ENCODE results near the gene SIX1. TPM values are rescaled to one million over a fixed set of nuclear protein-coding genes. Genes with fewer than 3 reads are reported as not detected.

SIX1 gene
- total RNA-seq, 2 donors from 2014 or later = not detected

GRCh38 chr14:60628892-60629291 is 20.4 kb downstream of the SIX1 start:
- no peak for TF ChIP-seq CTCF (IDR thresholded peaks at IDR 0.05)
- Histone ChIP-seq H3K9me3 (no peaks in the 10 kb centered on the region), H3K36me3 (no peaks in the 10 kb centered on the region), H3K4me3 (no peak overlapping the region), H3K27ac (no peak overlapping the region), H3K4me1 (peaks cover 0 to 7% of the 10 kb centered on the region in 2 donors), H3K27me3 (no peaks in the 10 kb centered on the region)
- DNase-seq (ENCODE audit: low spot score) = no peak

GRCh38 chr14:60622917-60623257 is 26.4 kb downstream of the SIX1 start:
- Histone ChIP-seq H3K4me3 (no peak overlapping the region), H3K4me1 (peaks cover 0 to 7% of the 10 kb centered on the region in 2 donors), H3K27me3 (no peaks in the 10 kb centered on the region), H3K27ac (no peak overlapping the region), H3K36me3 (no peaks in the 10 kb centered on the region), H3K9me3 (no peaks in the 10 kb centered on the region)
- no peak for DNase-seq (ENCODE audit: low spot score)
- no peak for TF ChIP-seq CTCF (IDR thresholded peaks at IDR 0.05)

DNA sequence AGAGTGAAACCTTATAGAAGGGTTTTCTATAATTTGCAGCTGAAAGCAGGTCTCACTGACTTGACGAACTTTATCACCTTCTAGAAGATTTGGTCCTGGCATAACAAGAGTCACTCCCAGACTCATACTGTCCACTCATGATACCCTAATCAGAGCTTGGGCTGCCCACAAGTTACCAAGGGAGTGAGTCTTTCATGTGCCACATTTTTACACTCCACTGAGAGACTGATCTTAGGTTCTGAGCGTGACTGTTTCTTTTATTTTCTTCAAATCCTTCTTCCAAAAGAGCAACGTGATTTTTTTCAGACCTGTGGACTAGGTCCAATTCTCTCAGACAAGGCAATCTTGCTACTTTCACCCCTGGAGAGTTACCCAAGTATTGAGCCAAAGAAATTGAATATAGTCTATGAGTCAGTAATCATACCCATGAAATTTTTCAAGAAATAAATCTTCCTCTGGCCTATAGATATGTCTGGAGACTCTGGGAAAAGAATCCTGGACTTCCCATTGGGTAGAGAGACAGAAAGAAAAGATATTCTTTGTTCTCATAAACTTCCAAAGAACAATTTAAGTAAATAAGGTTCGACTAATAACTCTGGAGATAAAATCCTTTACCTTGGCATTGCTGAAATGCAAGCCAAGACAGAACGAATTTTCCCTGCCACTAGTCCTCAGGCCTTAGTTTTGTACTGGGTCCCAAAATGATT is 26.9 kb downstream of the SIX1 start:
- Histone ChIP-seq H3K36me3 (no peaks in the 10 kb centered on the region), H3K27ac (no peak overlapping the region), H3K9me3 (no peaks in the 10 kb centered on the region), H3K4me1 (peaks cover 0 to 7% of the 10 kb centered on the region in 2 donors), H3K27me3 (no peaks in the 10 kb centered on the region), H3K4me3 (no peak overlapping the region)
- no peak for DNase-seq (ENCODE audit: low spot score)
- no peak for TF ChIP-seq CTCF (IDR thresholded peaks at IDR 0.05)

DNA sequence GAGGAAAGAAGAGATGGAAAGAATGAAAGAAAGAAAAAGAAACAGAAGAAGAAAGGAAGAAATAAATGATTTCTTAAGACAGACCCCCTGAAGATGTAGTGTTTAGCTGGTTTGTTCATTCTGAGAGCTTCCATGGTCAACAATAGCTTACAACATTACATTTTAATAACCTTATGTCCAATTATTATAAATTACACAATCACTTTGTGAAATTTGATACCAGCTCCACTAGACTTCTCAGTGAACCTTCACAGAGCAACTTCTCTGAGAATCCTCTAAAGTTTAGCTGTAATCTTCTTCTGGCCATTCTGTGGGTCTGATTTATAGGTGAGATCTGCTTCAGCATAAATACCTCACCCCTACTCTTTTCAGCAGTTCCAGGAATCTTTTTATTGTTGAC is 27.9 kb downstream of the SIX1 start:
- no peaks in the 10 kb centered on the region for H3K36me3 ChIP-seq
- H3K27me3 ChIP-seq = no peaks in the 10 kb centered on the region
- H3K4me3 ChIP-seq = no peak overlapping the region
- peaks cover 0 to 7% of the 10 kb centered on the region in 2 donors for H3K4me1 ChIP-seq
- DNase-seq (ENCODE audit: low spot score) = no peak
- no peaks in the 10 kb centered on the region for H3K9me3 ChIP-seq
- no peak overlapping the region for H3K27ac ChIP-seq
- TF ChIP-seq CTCF (IDR thresholded peaks at IDR 0.05) = no peak

GRCh38 chr14:60618241-60618640 is 31.0 kb downstream of the SIX1 start:
- Histone ChIP-seq H3K4me1 (no peaks in the 10 kb centered on the region), H3K4me3 (no peak overlapping the region), H3K27ac (no peak overlapping the region), H3K9me3 (no peaks in the 10 kb centered on the region), H3K36me3 (no peaks in the 10 kb centered on the region), H3K27me3 (no peaks in the 10 kb centered on the region)
- no peak for TF ChIP-seq CTCF (IDR thresholded peaks at IDR 0.05)
- DNase-seq (ENCODE audit: low spot score) = no peak

GRCh38 chr14:60616461-60616959 is 32.8 kb downstream of the SIX1 start:
- no peak overlapping the region for H3K4me3 ChIP-seq
- TF ChIP-seq CTCF (IDR thresholded peaks at IDR 0.05) = no peak
- no peaks in the 10 kb centered on the region for H3K36me3 ChIP-seq
- H3K27ac ChIP-seq = no peak overlapping the region
- H3K4me1 ChIP-seq = no peaks in the 10 kb centered on the region
- DNase-seq (ENCODE audit: low spot score) = no peak
- H3K9me3 ChIP-seq = no peaks in the 10 kb centered on the region
- no peaks in the 10 kb centered on the region for H3K27me3 ChIP-seq

All from right atrium auricular region (tissue), 2 donors.